ENCODE measurements around the gene UBAP2L. TPM values are rescaled to one million over a fixed set of nuclear protein-coding genes. Genes with fewer than 3 reads are reported as not detected.

UBAP2L gene
- total and polyA plus RNA-seq, 2 donors (not counting 1 experiment from before 2014, with no cell fraction given): 147 to 218 TPM

DNA sequence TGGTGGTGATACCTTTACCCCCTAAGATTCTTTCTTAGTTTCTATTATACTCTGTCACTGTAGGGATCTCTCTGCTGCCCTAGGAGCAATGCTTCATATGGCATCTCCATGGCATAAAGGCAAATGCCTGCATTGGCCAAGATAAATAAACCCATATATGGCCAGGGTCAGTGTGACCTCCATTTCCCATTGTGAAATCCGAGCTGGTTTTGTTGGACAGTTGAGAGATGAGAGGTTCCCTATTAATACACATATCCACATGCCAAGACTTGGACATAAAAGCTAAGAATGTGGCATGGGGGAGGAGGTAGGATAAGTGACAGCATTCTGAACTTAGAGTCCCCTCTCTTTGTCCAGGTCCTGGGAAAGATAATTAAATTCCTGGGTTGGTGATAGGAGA lies 30.2 kb upstream of the UBAP2L start:
- Histone ChIP-seq H4K20me1 (ENCODE audit: control insufficient read depth, insufficient read depth, low read length, poor library complexity, severe bottlenecking) (no peaks in the 10 kb centered on the region), H3K4me1 (ENCODE audit: control insufficient read depth in 2 of 2, insufficient read depth in 2 of 2, low read length in 2 of 2) (peaks cover 0 to 9% of the 10 kb centered on the region in 2 donors), H3K4me3 (ENCODE audit: control extremely low read depth in 1 of 5, extremely low read depth in 1 of 5, insufficient read depth in 1 of 5, low read depth in 2 of 5, low read length in 4 of 5) (no peak overlapping the region), H3K27ac (ENCODE audit: low read length in 2 of 2) (no peak overlapping the region), H3K4me2 (replicated peaks; ENCODE audit: low read depth, low read length, poor library complexity, severe bottlenecking) (no peak overlapping the region), H3K9ac (ENCODE audit: low read length) (no peak overlapping the region), H3K79me2 (ENCODE audit: control insufficient read depth, insufficient read depth, low read length) (no peaks in the 10 kb centered on the region), H2AFZ (ENCODE audit: insufficient read depth, low read depth, low read length, poor library complexity, severe bottlenecking) (no peak overlapping the region), H3K9me3 (ENCODE audit: control extremely low read depth in 1 of 3, control insufficient read depth in 2 of 3, insufficient read depth in 1 of 3, low read length in 2 of 3) (no peaks in the 10 kb centered on the region), H3K27me3 (replicated peaks in 1 of 4; ENCODE audit: control extremely low read depth in 1 of 4, control insufficient read depth in 3 of 4, insufficient read depth in 4 of 4, low read length in 3 of 4) (peaks cover 0 to 18% (median 7%) of the 10 kb centered on the region in 4 experiments), H3K36me3 (replicated peaks in 1 of 2; ENCODE audit: control extremely low read depth in 1 of 2, control insufficient read depth in 1 of 2, extremely low read depth in 1 of 2, insufficient read depth in 2 of 2, low read length in 1 of 2) (no peaks in the 10 kb centered on the region)
- ATAC-seq (ENCODE audit: low read depth) (no peak), DNase-seq (no peak)
- TF ChIP-seq EZH2 (IDR thresholded peaks at IDR 0.05; ENCODE audit: borderline replicate concordance, insufficient read depth, low read depth, low read length, poor library complexity, severe bottlenecking): no peak
- TF ChIP-seq, protein P1, sequence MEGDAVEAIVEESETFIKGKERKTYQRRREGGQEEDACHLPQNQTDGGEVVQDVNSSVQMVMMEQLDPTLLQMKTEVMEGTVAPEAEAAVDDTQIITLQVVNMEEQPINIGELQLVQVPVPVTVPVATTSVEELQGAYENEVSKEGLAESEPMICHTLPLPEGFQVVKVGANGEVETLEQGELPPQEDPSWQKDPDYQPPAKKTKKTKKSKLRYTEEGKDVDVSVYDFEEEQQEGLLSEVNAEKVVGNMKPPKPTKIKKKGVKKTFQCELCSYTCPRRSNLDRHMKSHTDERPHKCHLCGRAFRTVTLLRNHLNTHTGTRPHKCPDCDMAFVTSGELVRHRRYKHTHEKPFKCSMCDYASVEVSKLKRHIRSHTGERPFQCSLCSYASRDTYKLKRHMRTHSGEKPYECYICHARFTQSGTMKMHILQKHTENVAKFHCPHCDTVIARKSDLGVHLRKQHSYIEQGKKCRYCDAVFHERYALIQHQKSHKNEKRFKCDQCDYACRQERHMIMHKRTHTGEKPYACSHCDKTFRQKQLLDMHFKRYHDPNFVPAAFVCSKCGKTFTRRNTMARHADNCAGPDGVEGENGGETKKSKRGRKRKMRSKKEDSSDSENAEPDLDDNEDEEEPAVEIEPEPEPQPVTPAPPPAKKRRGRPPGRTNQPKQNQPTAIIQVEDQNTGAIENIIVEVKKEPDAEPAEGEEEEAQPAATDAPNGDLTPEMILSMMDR (IDR thresholded peaks at IDR 0.05): no peak
- H3K27ac Mint-ChIP-seq: no peak overlapping the region
- CTCF ChIA-PET: interaction anchor here (0.6 to 1.2 kb wide), 3 partner anchors 9 to 146 kb away, joined by 3 to 5 read pairs (median 3); no protein-coding TSS in a partner anchor
- POLR2A ChIA-PET: no interaction called here
- peaks cover 35% of the 10 kb centered on the region for H3K27me3 Mint-ChIP-seq
- intact Hi-C loops (cut with micrococcal nuclease): no loop called here
- H3K4me1 Mint-ChIP-seq: no peaks in the 10 kb centered on the region
- WGBS (ENCODE audit: insufficient coverage): no CpG with 5 or more reads among the region's 1 CpG
- H3K4me3 Mint-ChIP-seq: no peak overlapping the region
- H3K9me3 Mint-ChIP-seq (ENCODE audit: insufficient read depth): no peaks in the 10 kb centered on the region

DNA sequence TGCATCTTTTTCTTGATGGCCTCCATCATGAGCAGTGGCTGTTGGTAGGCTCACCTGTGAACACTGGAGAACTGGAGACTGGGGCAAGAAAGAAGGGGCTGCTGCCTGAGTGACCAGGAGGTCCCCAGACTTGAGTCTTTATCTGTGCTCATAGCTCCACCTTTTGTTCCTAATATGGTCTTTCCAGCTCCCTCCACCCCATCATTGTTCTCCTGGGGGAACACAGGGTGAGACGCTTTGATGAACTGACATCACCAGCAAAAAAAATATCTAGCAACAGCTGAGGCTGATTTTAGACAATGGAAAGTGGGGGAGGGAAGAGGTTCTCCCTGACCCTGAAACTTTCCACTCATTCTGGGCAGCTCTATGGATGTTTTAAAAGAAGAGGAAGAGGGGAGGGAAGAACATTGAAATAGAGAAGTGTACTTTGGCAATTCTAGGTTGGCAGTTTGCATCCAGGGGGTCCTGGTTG lies 28.7 kb upstream of the UBAP2L start, which contains the start of gene TPM3:
Gene TPM3, minus strand, starts transcription at position 111 of the 472 bp plus-strand sequence. Its CDS starts 82 bp downstream, at position 29.
- no peak within 1 kb of the TSS for H3K27ac ChIP-seq (ENCODE audit: low read length in 2 of 2)
- no peak within 1 kb of the TSS for H3K4me3 Mint-ChIP-seq
- H3K9me3 Mint-ChIP-seq (ENCODE audit: insufficient read depth): no peaks in the 10 kb centered on the region
- H4K20me1 ChIP-seq (ENCODE audit: control insufficient read depth, insufficient read depth, low read length, poor library complexity, severe bottlenecking): no peaks in the 10 kb centered on the region
- H3K9ac ChIP-seq (ENCODE audit: low read length): no peak within 1 kb of the TSS
- no peak for TF ChIP-seq EZH2 (IDR thresholded peaks at IDR 0.05; ENCODE audit: borderline replicate concordance, insufficient read depth, low read depth, low read length, poor library complexity, severe bottlenecking)
- TF ChIP-seq, protein P1 (IDR thresholded peaks at IDR 0.05): no peak
- H3K4me1 Mint-ChIP-seq: no peaks in the 10 kb centered on the region
- H2AFZ ChIP-seq (ENCODE audit: insufficient read depth, low read depth, low read length, poor library complexity, severe bottlenecking): no peak within 1 kb of the TSS
- WGBS (ENCODE audit: insufficient coverage): no CpG with 5 or more reads among the region's 1 CpG
- H3K36me3 ChIP-seq (replicated peaks in 1 of 2; ENCODE audit: control extremely low read depth in 1 of 2, control insufficient read depth in 1 of 2, extremely low read depth in 1 of 2, insufficient read depth in 2 of 2, low read length in 1 of 2): no peaks in the 10 kb centered on the region
- ChIA-PET CTCF (interaction anchor here (0.8 kb wide), 2 partner anchors 22 to 35 kb away, joined by 3 read pairs; no protein-coding TSS in a partner anchor), POLR2A (no interaction called here)
- H3K4me3 ChIP-seq (ENCODE audit: control extremely low read depth in 1 of 5, extremely low read depth in 1 of 5, insufficient read depth in 1 of 5, low read depth in 2 of 5, low read length in 4 of 5): no peak within 1 kb of the TSS
- intact Hi-C loops (cut with micrococcal nuclease): no loop called here
- H3K9me3 ChIP-seq (ENCODE audit: control extremely low read depth in 1 of 3, control insufficient read depth in 2 of 3, insufficient read depth in 1 of 3, low read length in 2 of 3): no peaks in the 10 kb centered on the region
- DNase-seq: no peak
- no peak within 1 kb of the TSS for H3K27ac Mint-ChIP-seq
- H3K4me2 ChIP-seq (replicated peaks; ENCODE audit: low read depth, low read length, poor library complexity, severe bottlenecking): no peak within 1 kb of the TSS
- no peaks in the 10 kb centered on the region for H3K79me2 ChIP-seq (ENCODE audit: control insufficient read depth, insufficient read depth, low read length)
- H3K27me3 ChIP-seq (replicated peaks in 1 of 4; ENCODE audit: control extremely low read depth in 1 of 4, control insufficient read depth in 3 of 4, insufficient read depth in 4 of 4, low read length in 3 of 4): peaks cover 0 to 18% (median 7%) of the 10 kb centered on the region in 4 experiments
- peaks cover 0 to 9% of the 10 kb centered on the region in 2 donors for H3K4me1 ChIP-seq (ENCODE audit: control insufficient read depth in 2 of 2, insufficient read depth in 2 of 2, low read length in 2 of 2)
- peak; percentile 17 for ATAC-seq (ENCODE audit: low read depth)
- H3K27me3 Mint-ChIP-seq: peaks cover 35% of the 10 kb centered on the region
